Activated B cell treated with CpG ODN at 0.5 μM for 24 hours (primary cell): Measurements from ENCODE around the gene TRDN. TPM values are rescaled to one million over a fixed set of nuclear protein-coding genes. Genes with fewer than 3 reads are reported as not detected.

Experiments used
- ATAC-seq: fragments of 200-7000 bp; cut with Tn5 transposase; one replicate; pipeline ENCODE4 v1.10.0; 2021; ENCODE audit warnings: low read depth, mild to moderate bottlenecking, moderate library complexity
- CTCF ChIA-PET: fragments of 350-600 bp; sonication (Branson Sonifier 250); formaldehyde crosslinking; loops from one replicate; lab custom pipeline; 2021; ENCODE audit warnings: antibody characterized with exemption; lab: Charles Lee
- POLR2A ChIA-PET: fragments of 350-600 bp; sonication (Branson Sonifier 250); formaldehyde crosslinking; loops from one replicate; lab custom pipeline; 2021; ENCODE audit warnings: antibody characterized with exemption; lab: Charles Lee
- DNase-seq: peaks from one replicate; pipeline ENCODE4 v3.0.0; 2022
- H3K27ac Mint-ChIP-seq: one replicate; pipeline ENCODE4 v1.8.0; 2020; ENCODE audit warnings: mixed read lengths
- H3K27me3 Mint-ChIP-seq: one replicate; pipeline ENCODE4 v1.8.0; 2021; ENCODE audit warnings: mixed read lengths
- H3K36me3 Mint-ChIP-seq: one replicate; pipeline ENCODE4 v1.8.0; 2021; ENCODE audit warnings: low read depth, mixed read lengths
- H3K4me1 Mint-ChIP-seq: one replicate; pipeline ENCODE4 v1.8.0; 2021; ENCODE audit warnings: mixed read lengths
- H3K4me3 Mint-ChIP-seq: one replicate; pipeline ENCODE4 v1.8.0; 2020; ENCODE audit warnings: mild to moderate bottlenecking, mixed read lengths
- H3K9me3 Mint-ChIP-seq: one replicate; pipeline ENCODE4 v1.8.0; 2020; ENCODE audit warnings: mixed read lengths
- intact Hi-C: fragments of 100-400 bp; cut with micrococcal nuclease; formaldehyde crosslinking; loops from one replicate; pipeline ENCODE4 v1.15.1; 2024
- total RNA-seq: library from RNA; stranded (reverse); gene quantifications from 2 replicates; pipeline ENCODE4 v1.2.3, GENCODE V29; 2022
- TF ChIP-seq, protein P1 (sequence below): fragments of 200-600 bp; IDR thresholded peaks from one replicate; pipeline ENCODE4 v1.8.0; 2022; ENCODE audit warnings: antibody characterized with exemption, mild to moderate bottlenecking

The TRDN gene
- total RNA-seq, 1 donor from 2014 or later, result not detected

DNA sequence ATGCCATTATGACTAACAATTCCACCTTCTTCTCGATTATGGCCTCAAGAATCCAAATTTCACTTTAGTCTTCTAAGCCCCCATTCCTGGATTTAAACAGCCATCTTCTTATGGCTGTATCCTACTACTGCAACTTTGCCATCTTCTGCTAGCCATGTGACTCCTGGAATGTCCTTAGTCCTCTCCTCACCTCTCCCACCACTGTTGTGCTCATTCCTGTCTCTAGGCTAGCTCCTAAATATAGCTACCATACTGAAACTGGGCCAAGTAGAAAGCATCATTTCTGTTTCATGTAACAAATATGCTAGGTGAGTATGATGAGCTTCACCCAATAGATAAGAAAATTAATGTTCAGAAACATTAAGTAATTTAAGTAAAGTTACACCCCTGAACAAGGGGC is 327.6 kb downstream of the TRDN start:
- Mint-ChIP-seq H3K4me1 (no peaks in the 10 kb centered on the region), H3K9me3 (peaks cover 2% of the 10 kb centered on the region), H3K27me3 (no peaks in the 10 kb centered on the region), H3K36me3 (no peaks in the 10 kb centered on the region), H3K4me3 (no peak overlapping the region), H3K27ac (no peak overlapping the region)
- ATAC-seq, result no peak
- no peak for DNase-seq
- intact Hi-C loops, result no loop called here
- ChIA-PET POLR2A (no interaction called here), CTCF (no interaction called here)
- TF ChIP-seq, protein P1, sequence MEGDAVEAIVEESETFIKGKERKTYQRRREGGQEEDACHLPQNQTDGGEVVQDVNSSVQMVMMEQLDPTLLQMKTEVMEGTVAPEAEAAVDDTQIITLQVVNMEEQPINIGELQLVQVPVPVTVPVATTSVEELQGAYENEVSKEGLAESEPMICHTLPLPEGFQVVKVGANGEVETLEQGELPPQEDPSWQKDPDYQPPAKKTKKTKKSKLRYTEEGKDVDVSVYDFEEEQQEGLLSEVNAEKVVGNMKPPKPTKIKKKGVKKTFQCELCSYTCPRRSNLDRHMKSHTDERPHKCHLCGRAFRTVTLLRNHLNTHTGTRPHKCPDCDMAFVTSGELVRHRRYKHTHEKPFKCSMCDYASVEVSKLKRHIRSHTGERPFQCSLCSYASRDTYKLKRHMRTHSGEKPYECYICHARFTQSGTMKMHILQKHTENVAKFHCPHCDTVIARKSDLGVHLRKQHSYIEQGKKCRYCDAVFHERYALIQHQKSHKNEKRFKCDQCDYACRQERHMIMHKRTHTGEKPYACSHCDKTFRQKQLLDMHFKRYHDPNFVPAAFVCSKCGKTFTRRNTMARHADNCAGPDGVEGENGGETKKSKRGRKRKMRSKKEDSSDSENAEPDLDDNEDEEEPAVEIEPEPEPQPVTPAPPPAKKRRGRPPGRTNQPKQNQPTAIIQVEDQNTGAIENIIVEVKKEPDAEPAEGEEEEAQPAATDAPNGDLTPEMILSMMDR, result no peak

DNA sequence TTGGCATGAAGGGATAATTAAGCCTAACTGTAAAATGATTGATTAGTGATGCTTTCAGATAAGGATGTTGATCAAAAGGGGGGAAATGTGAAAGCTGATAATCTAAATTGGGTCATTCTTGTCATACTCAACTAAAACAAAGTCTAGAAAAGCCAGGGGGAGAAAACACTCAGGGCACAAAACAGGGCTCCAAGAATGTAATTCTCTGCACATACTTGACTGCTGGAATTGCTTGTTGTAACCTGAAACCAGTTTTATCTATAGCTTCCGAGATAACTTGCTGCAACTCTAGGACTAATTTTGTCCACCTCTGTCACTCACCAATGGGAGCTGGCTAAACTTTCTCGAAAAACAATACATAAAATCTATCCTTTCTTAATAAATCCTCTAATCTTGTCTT is 330.4 kb downstream of the TRDN start:
- no peaks in the 10 kb centered on the region for H3K27me3 Mint-ChIP-seq
- ChIA-PET POLR2A (no interaction called here), CTCF (no interaction called here)
- no peak for ATAC-seq
- H3K9me3 Mint-ChIP-seq, result no peaks in the 10 kb centered on the region
- H3K4me3 Mint-ChIP-seq, result no peak overlapping the region
- intact Hi-C loops, result no loop called here
- no peaks in the 10 kb centered on the region for H3K4me1 Mint-ChIP-seq
- no peak overlapping the region for H3K27ac Mint-ChIP-seq
- no peak for DNase-seq
- H3K36me3 Mint-ChIP-seq, result no peaks in the 10 kb centered on the region
- TF ChIP-seq, protein P1, result no peak

DNA sequence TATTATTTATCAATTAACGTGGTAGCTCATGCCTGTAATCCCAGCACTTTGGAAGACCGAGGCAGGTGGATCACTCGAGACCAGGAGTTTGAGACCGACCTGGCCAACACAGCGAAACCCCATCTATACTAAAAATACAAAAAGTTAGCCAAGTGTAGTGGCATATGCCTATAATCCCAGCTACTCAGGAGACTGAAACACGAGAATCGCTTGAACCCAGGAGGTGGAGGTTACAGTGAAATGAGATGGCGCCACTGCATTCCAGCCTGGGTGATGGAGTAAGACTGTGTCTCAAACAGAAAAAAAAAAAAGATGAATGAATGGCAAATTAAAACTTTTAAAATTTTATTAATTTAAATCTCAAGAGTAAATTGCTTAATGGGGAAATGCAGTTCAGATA is 341.1 kb downstream of the TRDN start:
- Mint-ChIP-seq H3K27ac (no peak overlapping the region), H3K9me3 (no peaks in the 10 kb centered on the region), H3K4me3 (no peak overlapping the region), H3K4me1 (no peaks in the 10 kb centered on the region), H3K36me3 (no peaks in the 10 kb centered on the region), H3K27me3 (no peaks in the 10 kb centered on the region)
- ChIA-PET POLR2A (no interaction called here), CTCF (no interaction called here)
- DNase-seq (no peak), ATAC-seq (no peak)
- TF ChIP-seq, protein P1, result no peak
- intact Hi-C loops, result no loop called here

DNA sequence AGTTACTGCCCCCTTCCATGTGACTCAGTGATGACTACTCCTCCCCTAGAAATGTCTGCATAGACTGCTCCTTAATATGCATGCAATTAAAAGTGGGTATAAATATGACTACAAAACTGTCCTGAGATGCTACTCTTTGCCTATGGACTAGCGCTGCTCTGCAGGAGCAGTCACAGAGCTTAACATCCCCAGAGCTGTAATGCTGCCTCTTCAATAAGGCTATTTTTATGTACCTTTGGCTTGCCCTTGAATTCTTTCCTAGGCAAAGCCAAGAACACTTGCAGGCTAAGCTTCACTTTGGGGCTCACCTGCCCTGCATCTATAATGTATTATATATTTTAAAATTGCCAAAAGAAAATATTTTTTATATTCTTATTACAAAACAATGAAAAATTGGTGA is 341.6 kb downstream of the TRDN start:
- Mint-ChIP-seq H3K4me1 (no peaks in the 10 kb centered on the region), H3K27ac (no peak overlapping the region), H3K27me3 (no peaks in the 10 kb centered on the region), H3K36me3 (no peaks in the 10 kb centered on the region), H3K4me3 (no peak overlapping the region), H3K9me3 (no peaks in the 10 kb centered on the region)
- no peak for DNase-seq
- ATAC-seq, result no peak
- POLR2A ChIA-PET, result no interaction called here
- TF ChIP-seq, protein P1, result no peak
- CTCF ChIA-PET, result no interaction called here
- intact Hi-C loops, result no loop called here

DNA sequence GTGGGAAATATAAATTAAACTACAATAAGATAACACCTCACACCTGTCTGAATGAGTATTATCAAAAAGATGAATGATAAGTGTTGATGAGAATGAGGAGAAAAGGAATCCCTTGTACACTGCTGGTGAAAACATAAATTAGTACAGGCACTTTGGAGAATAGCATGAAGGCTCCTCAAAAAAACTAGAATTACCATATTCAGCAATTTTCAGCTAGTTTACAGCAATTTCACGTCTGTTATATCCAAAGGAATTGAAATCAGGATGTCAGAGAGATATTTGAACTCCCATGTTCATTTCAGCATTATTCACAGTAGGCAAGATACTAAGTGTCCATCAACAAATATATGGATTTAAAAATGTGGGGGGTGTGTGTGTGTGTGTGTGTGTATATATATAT is 348.1 kb downstream of the TRDN start:
- H3K27me3 Mint-ChIP-seq, result no peaks in the 10 kb centered on the region
- intact Hi-C loops, result no loop called here
- H3K4me3 Mint-ChIP-seq, result no peak overlapping the region
- ChIA-PET CTCF (no interaction called here), POLR2A (no interaction called here)
- no peaks in the 10 kb centered on the region for H3K4me1 Mint-ChIP-seq
- TF ChIP-seq, protein P1, result no peak
- no peak overlapping the region for H3K27ac Mint-ChIP-seq
- no peak for DNase-seq
- no peak for ATAC-seq
- H3K36me3 Mint-ChIP-seq, result no peaks in the 10 kb centered on the region
- no peaks in the 10 kb centered on the region for H3K9me3 Mint-ChIP-seq
